WI38 (cell line): ENCODE measurements around the gene FOXN1.

Experiments used
- H3K4me3 ChIP-seq: 2 replicates; pipeline ENCODE4 v1.5.1; 2011; ENCODE audit warnings: low read depth, mild to moderate bottlenecking, control low read depth, low read length
- TF ChIP-seq, protein P1 (sequence below): IDR thresholded peaks from 2 replicates; pipeline ENCODE4 v1.5.1; 2012; ENCODE audit warnings: low read depth, mild to moderate bottlenecking, control low read depth, low read length

The FOXN1 gene

DNA sequence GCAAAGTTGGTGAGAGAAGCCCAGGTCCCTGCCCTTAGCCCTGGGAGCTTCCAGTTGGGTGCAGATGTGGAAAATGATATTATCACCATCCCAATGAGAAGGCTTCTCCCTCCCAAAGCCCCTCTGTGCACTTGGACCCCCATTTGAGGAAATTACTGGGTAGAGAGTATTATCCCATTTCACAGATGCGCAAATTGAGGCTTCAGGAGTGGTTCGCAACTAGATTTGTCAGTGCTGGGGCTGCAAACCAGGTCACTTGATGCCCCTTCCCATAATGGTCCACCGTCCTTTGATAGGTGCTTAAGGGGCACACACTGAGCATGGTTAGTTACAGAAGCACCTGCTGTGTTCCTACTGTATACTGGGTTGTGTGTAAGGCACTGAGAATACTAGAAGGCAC lies 14.3 kb upstream of the FOXN1 start:
- TF ChIP-seq, protein P1, sequence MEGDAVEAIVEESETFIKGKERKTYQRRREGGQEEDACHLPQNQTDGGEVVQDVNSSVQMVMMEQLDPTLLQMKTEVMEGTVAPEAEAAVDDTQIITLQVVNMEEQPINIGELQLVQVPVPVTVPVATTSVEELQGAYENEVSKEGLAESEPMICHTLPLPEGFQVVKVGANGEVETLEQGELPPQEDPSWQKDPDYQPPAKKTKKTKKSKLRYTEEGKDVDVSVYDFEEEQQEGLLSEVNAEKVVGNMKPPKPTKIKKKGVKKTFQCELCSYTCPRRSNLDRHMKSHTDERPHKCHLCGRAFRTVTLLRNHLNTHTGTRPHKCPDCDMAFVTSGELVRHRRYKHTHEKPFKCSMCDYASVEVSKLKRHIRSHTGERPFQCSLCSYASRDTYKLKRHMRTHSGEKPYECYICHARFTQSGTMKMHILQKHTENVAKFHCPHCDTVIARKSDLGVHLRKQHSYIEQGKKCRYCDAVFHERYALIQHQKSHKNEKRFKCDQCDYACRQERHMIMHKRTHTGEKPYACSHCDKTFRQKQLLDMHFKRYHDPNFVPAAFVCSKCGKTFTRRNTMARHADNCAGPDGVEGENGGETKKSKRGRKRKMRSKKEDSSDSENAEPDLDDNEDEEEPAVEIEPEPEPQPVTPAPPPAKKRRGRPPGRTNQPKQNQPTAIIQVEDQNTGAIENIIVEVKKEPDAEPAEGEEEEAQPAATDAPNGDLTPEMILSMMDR: no peak
- H3K4me3 ChIP-seq: no peak overlapping the region

DNA sequence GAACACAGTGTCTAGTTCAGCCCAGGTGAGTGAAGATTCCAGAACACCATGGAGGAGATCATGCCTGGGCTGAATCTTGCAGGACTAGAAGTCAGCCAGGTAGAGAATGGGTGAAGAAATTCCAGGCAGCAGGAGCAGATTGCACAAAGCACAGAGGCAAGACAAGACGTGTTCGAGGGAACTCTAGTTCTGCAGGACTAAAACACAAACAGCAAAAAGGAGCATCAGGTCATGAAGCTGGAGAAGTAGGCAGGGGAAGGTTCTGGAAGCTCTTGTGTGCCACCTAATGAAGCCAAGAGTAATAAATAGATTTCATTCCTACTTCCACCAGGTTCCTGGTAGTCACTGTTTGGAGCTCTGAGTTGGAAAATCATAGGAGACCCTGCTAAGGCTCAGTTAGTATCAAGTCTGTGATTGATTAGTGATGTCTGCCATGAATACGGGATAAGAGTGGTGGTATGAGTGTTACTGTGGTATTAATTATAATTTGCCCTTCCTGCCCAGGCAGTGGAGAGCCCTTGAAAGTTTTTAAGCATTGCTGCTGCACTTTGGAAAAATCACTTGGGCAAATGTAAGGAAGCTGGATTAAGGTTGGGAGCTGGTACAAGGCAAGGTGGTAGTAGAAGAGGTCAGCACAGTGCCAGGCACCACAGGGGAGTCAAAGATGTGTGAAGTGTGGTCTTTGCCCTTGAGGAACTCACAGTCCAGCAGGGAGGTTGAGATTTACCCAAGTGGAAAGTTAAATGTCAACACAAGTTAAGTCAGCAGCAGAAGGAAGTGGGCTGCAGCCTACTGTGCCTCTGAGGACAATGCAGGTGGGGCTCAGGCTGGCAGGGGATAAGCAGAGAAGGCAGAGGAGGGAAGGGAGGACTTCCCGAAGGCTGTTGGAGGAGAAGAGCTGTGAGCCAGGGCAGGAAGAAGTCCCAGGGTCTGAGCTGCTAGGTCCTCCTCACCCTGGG lies 13.5 kb upstream of the FOXN1 start:
- no peak overlapping the region for H3K4me3 ChIP-seq
- TF ChIP-seq, protein P1: no peak

DNA sequence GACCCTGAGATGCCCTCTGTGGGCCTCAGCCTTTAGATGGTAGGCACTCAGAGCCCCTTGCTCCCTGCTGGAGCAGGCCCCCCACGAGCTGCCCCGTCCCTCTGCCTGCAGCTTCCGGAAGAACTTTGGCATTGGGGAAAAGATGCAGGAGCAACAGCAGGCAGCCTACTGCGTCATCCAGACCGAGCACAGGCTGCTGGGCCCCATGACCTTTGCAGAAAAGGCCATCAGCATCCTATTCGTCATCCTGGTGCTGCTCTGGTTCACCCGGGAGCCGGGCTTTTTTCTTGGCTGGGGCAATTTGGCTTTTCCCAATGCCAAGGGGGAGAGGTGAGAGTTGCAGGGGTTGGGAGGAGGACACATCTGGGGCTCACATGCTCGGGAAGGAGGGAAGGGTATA lies 12.7 kb upstream of the FOXN1 start:
- TF ChIP-seq, protein P1: no peak
- no peak overlapping the region for H3K4me3 ChIP-seq

DNA sequence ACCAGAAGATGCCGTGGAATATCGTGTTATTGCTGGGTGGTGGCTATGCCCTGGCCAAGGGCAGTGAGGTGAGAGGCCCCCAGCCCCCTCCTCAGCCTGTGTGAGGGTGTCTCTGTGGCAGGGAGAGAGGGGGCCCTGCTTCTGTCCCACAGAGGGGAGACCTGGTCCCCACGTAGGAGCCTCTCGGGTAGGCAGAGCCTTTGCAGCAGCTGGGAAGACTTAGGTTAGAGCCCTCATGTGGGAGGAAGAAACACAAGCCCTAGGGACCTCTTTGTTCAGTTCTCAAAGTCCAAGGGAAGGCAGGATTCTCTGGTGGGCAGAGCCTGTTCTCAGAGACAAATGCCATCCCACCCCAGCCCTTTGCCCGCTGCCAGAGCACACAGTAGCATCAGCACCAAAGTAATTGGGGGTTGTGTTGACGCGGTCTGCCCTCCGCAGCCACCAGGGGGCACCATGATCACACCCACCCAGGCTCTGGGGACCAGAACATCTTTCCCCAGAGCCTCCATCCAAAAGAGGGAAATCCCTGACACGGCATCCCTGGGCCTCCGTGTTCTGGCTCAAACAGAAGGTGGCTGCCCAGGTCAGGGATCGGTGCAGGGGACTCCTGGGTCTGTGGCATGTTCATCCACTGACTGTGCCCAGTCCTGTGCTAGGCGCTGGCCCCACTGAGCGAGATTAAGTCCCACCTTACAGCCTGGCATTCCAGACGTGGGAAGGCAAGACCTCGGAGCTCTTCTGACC lies 11.5 kb upstream of the FOXN1 start:
- TF ChIP-seq, protein P1: peak; percentile 91
- no peak overlapping the region for H3K4me3 ChIP-seq

DNA sequence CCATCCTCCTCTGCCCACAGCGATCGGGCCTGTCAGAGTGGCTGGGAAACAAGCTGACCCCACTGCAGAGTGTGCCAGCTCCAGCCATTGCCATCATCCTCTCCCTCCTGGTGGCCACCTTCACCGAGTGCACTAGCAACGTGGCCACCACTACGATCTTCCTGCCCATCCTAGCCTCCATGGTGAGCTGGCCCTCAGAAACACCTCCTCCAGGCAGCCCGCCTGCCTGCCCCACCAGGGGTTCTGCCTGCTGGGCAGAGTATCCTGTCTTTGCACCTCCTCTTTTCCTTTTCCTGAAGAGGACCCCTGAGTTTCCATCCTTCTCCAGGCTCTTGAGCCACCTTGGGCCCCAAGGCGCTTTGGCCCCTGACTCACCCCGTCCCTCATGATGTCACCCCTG lies 10.5 kb upstream of the FOXN1 start:
- TF ChIP-seq, protein P1: no peak
- H3K4me3 ChIP-seq: no peak overlapping the region

DNA sequence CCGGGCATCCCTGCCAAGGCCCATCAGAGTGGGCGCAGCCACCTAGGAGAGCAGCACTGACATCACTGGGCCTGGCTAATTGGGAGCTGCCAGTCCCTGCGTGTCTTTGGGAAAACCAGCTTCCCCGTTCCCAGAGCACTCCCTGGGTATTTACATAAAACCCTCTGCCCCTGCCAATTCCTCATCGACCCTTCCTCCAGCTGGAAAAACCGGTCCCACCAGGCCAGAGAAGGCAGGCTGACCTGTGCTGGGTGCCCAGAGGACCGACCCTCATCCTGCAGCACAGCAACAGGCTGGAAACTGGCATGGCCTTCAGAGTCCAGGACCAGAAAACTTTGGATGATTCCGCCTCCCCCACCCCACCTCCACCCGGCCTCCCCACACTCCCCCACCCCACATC lies 8.2 kb upstream of the FOXN1 start:
- TF ChIP-seq, protein P1: no peak
- H3K4me3 ChIP-seq: no peak overlapping the region
